ENCODE measurements around the gene CREB3. TPM values are rescaled to one million over a fixed set of nuclear protein-coding genes. Genes with fewer than 3 reads are reported as not detected.

The CREB3 gene
- total and polyA plus RNA-seq, 2 experiments from 2014 or later, result 20.3 to 32.4 TPM

GRCh38 chr9:35753466-35753865 lies 21.0 kb downstream of the CREB3 start:
- H3K4me2 ChIP-seq, result no peak overlapping the region
- DNase-seq (ENCODE audit: low spot score) (no peak), ATAC-seq (no peak)
- peaks cover 38% of the 10 kb centered on the region for H3K36me3 Mint-ChIP-seq (ENCODE audit: low read depth)
- peaks cover 14% of the 10 kb centered on the region for H3K4me1 Mint-ChIP-seq
- H3K79me2 ChIP-seq (replicated peaks; ENCODE audit: insufficient read depth), result peaks cover 11% of the 10 kb centered on the region
- H3K27me3 Mint-ChIP-seq (ENCODE audit: insufficient read depth, low read depth, poor library complexity), result peaks cover 10% of the 10 kb centered on the region
- TF ChIP-seq ETS1 (IDR thresholded peaks at IDR 0.05), result no peak
- TF ChIP-seq JUNB (IDR thresholded peaks at IDR 0.05; ENCODE audit: unreplicated experiment), result no peak
- no peak for TF ChIP-seq EZH2 (IDR thresholded peaks at IDR 0.05; ENCODE audit: low read depth, unreplicated experiment)
- TF ChIP-seq, protein P1, sequence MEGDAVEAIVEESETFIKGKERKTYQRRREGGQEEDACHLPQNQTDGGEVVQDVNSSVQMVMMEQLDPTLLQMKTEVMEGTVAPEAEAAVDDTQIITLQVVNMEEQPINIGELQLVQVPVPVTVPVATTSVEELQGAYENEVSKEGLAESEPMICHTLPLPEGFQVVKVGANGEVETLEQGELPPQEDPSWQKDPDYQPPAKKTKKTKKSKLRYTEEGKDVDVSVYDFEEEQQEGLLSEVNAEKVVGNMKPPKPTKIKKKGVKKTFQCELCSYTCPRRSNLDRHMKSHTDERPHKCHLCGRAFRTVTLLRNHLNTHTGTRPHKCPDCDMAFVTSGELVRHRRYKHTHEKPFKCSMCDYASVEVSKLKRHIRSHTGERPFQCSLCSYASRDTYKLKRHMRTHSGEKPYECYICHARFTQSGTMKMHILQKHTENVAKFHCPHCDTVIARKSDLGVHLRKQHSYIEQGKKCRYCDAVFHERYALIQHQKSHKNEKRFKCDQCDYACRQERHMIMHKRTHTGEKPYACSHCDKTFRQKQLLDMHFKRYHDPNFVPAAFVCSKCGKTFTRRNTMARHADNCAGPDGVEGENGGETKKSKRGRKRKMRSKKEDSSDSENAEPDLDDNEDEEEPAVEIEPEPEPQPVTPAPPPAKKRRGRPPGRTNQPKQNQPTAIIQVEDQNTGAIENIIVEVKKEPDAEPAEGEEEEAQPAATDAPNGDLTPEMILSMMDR (conservative IDR thresholded peaks at IDR 0.05; ENCODE audit: low read depth in 2 of 2), result no peak
- TF ChIP-seq CREB1 (CRISPR knock-in tag; IDR thresholded peaks at IDR 0.05; ENCODE audit: low read depth), result no peak
- no peak for TF ChIP-seq ZNF331 (CRISPR knock-in tag; IDR thresholded peaks at IDR 0.05; ENCODE audit: low read depth)
- TF ChIP-seq ZNF114 (CRISPR knock-in tag; IDR thresholded peaks at IDR 0.05), result no peak
- TF ChIP-seq, protein P2, sequence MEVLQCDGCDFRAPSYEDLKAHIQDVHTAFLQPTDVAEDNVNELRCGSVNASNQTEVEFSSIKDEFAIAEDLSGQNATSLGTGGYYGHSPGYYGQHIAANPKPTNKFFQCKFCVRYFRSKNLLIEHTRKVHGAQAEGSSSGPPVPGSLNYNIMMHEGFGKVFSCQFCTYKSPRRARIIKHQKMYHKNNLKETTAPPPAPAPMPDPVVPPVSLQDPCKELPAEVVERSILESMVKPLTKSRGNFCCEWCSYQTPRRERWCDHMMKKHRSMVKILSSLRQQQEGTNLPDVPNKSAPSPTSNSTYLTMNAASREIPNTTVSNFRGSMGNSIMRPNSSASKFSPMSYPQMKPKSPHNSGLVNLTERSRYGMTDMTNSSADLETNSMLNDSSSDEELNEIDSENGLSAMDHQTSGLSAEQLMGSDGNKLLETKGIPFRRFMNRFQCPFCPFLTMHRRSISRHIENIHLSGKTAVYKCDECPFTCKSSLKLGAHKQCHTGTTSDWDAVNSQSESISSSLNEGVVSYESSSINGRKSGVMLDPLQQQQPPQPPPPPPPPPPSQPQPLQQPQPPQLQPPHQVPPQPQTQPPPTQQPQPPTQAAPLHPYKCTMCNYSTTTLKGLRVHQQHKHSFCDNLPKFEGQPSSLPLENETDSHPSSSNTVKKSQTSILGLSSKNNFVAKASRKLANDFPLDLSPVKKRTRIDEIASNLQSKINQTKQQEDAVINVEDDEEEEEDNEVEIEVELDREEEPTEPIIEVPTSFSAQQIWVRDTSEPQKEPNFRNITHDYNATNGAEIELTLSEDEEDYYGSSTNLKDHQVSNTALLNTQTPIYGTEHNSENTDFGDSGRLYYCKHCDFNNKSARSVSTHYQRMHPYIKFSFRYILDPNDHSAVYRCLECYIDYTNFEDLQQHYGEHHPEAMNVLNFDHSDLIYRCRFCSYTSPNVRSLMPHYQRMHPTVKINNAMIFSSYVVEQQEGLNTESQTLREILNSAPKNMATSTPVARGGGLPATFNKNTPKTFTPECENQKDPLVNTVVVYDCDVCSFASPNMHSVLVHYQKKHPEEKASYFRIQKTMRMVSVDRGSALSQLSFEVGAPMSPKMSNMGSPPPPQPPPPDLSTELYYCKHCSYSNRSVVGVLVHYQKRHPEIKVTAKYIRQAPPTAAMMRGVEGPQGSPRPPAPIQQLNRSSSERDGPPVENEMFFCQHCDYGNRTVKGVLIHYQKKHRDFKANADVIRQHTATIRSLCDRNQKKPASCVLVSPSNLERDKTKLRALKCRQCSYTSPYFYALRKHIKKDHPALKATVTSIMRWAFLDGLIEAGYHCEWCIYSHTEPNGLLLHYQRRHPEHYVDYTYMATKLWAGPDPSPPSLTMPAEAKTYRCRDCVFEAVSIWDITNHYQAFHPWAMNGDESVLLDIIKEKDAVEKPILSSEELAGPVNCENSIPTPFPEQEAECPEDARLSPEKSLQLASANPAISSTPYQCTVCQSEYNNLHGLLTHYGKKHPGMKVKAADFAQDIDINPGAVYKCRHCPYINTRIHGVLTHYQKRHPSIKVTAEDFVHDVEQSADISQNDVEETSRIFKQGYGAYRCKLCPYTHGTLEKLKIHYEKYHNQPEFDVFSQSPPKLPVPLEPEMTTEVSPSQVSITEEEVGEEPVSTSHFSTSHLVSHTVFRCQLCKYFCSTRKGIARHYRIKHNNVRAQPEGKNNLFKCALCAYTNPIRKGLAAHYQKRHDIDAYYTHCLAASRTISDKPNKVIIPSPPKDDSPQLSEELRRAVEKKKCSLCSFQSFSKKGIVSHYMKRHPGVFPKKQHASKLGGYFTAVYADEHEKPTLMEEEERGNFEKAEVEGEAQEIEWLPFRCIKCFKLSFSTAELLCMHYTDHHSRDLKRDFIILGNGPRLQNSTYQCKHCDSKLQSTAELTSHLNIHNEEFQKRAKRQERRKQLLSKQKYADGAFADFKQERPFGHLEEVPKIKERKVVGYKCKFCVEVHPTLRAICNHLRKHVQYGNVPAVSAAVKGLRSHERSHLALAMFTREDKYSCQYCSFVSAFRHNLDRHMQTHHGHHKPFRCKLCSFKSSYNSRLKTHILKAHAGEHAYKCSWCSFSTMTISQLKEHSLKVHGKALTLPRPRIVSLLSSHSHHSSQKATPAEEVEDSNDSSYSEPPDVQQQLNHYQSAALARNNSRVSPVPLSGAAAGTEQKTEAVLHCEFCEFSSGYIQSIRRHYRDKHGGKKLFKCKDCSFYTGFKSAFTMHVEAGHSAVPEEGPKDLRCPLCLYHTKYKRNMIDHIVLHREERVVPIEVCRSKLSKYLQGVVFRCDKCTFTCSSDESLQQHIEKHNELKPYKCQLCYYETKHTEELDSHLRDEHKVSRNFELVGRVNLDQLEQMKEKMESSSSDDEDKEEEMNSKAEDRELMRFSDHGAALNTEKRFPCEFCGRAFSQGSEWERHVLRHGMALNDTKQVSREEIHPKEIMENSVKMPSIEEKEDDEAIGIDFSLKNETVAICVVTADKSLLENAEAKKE (CRISPR knock-in tag; IDR thresholded peaks at IDR 0.05), result no peak
- TF ChIP-seq STAT1 (IDR thresholded peaks at IDR 0.05; ENCODE audit: unreplicated experiment), result no peak
- TF ChIP-seq NANOG (IDR thresholded peaks at IDR 0.05; ENCODE audit: borderline replicate concordance), result no peak
- no peak for TF ChIP-seq POLR2AphosphoS5 (IDR thresholded peaks at IDR 0.05; ENCODE audit: low read depth)
- TF ChIP-seq EZH2phosphoT487 (IDR thresholded peaks at IDR 0.05; ENCODE audit: unreplicated experiment), result no peak
- TF ChIP-seq, protein P3, sequence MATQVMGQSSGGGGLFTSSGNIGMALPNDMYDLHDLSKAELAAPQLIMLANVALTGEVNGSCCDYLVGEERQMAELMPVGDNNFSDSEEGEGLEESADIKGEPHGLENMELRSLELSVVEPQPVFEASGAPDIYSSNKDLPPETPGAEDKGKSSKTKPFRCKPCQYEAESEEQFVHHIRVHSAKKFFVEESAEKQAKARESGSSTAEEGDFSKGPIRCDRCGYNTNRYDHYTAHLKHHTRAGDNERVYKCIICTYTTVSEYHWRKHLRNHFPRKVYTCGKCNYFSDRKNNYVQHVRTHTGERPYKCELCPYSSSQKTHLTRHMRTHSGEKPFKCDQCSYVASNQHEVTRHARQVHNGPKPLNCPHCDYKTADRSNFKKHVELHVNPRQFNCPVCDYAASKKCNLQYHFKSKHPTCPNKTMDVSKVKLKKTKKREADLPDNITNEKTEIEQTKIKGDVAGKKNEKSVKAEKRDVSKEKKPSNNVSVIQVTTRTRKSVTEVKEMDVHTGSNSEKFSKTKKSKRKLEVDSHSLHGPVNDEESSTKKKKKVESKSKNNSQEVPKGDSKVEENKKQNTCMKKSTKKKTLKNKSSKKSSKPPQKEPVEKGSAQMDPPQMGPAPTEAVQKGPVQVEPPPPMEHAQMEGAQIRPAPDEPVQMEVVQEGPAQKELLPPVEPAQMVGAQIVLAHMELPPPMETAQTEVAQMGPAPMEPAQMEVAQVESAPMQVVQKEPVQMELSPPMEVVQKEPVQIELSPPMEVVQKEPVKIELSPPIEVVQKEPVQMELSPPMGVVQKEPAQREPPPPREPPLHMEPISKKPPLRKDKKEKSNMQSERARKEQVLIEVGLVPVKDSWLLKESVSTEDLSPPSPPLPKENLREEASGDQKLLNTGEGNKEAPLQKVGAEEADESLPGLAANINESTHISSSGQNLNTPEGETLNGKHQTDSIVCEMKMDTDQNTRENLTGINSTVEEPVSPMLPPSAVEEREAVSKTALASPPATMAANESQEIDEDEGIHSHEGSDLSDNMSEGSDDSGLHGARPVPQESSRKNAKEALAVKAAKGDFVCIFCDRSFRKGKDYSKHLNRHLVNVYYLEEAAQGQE (IDR thresholded peaks at IDR 0.05; ENCODE audit: unreplicated experiment), result no peak
- no peak overlapping the region for H2AFZ ChIP-seq
- H3K4me3 ChIP-seq, result no peak overlapping the region
- peaks cover 29% of the 10 kb centered on the region for H3F3A ChIP-seq (replicated peaks; ENCODE audit: low read depth)
- peaks cover 19% of the 10 kb centered on the region for H3K4me1 ChIP-seq (ENCODE audit: insufficient read depth)
- H3K27me3 ChIP-seq (ENCODE audit: insufficient read depth), result no peaks in the 10 kb centered on the region
- H3K4me3 Mint-ChIP-seq, result no peak overlapping the region
- H4K20me1 ChIP-seq (replicated peaks; ENCODE audit: insufficient read depth), result peaks cover under 1% of the 10 kb centered on the region; the same call in 1 of the 2 replicates
- H3K9me3 Mint-ChIP-seq, result no peaks in the 10 kb centered on the region; the same call in 1 of the 3 replicates
- H3K27ac Mint-ChIP-seq, result no peak overlapping the region
- peaks cover 4% of the 10 kb centered on the region for H3K36me3 ChIP-seq (ENCODE audit: insufficient read depth)
- H3K27ac ChIP-seq (ENCODE audit: low read depth), result no peak overlapping the region
- H3K9me2 ChIP-seq (ENCODE audit: insufficient read depth), result no peaks in the 10 kb centered on the region
